Smooth muscle cell (in vitro differentiated cells): ENCODE data around the gene FAM89B. TPM values are rescaled to one million over a fixed set of nuclear protein-coding genes. Genes with fewer than 3 reads are reported as not detected.
A peak's percentile ranks its signal among the peaks of the same experiment; 100 is the strongest.

Experiments used
- DNase-seq: peaks from one replicate; lab custom pipeline; 2025; ENCODE audit not compliant: unreplicated experiment; lab: John Stamatoyannopoulos, UW
- H2AFZ ChIP-seq: fragments of 200-600 bp; sonication (generic); 2 replicates; pipeline ENCODE4 v1.6.0; 2016; ENCODE audit warnings: antibody characterized with exemption, low read depth, mild to moderate bottlenecking
- H3F3A ChIP-seq: fragments of 200-600 bp; sonication (generic); 2 replicates; pipeline ENCODE4 v1.6.0; 2017; ENCODE audit warnings: antibody characterized with exemption, low read depth
- H3K27ac ChIP-seq: fragments of 200-600 bp; sonication (generic); 2 replicates; pipeline ENCODE4 v1.5.1; 2016; ENCODE audit warnings: low read depth, mild to moderate bottlenecking
- H3K27me3 ChIP-seq: fragments of 200-600 bp; sonication (generic); 2 replicates; pipeline ENCODE4 v1.6.1; 2016; ENCODE audit warnings: low read depth, mild to moderate bottlenecking
- H3K36me3 ChIP-seq: fragments of 200-600 bp; sonication (generic); 2 replicates; pipeline ENCODE4 v1.5.1; 2016; ENCODE audit warnings: low read depth
- H3K4me1 ChIP-seq: fragments of 200-600 bp; sonication (generic); 2 replicates; pipeline ENCODE4 v1.5.1; 2016; ENCODE audit warnings: low read depth
- H3K4me2 ChIP-seq: fragments of 200-600 bp; sonication (generic); 2 replicates; pipeline ENCODE4 v1.6.0; 2016; ENCODE audit warnings: mild to moderate bottlenecking
- H3K4me3 ChIP-seq: fragments of 200-600 bp; sonication (generic); 2 replicates; pipeline ENCODE4 v1.5.1; 2016; ENCODE audit warnings: mild to moderate bottlenecking
- H3K79me2 ChIP-seq: fragments of 200-600 bp; sonication (generic); 2 replicates; pipeline ENCODE4 v1.6.0; 2016; ENCODE audit warnings: low read depth, mild to moderate bottlenecking
- H3K9ac ChIP-seq: fragments of 200-600 bp; sonication (generic); 2 replicates; pipeline ENCODE4 v1.6.0; 2016; ENCODE audit warnings: low read depth
- H3K9me3 ChIP-seq: fragments of 200-600 bp; sonication (generic); replicated peaks from 2 replicates; pipeline ENCODE4 v1.5.1; 2016; ENCODE audit warnings: low read depth
- H4K20me1 ChIP-seq: fragments of 200-600 bp; sonication (generic); 2 replicates; pipeline ENCODE4 v1.6.0; 2016; ENCODE audit warnings: low read depth
- CTCF ChIP-seq: fragments of 200-600 bp; sonication (generic); IDR thresholded peaks from 2 replicates; pipeline ENCODE4 v1.5.1; 2017; ENCODE audit warnings: borderline replicate concordance, mild to moderate bottlenecking, antibody characterized with exemption; ENCODE audit not compliant: insufficient read depth, poor library complexity, severe bottlenecking
- WGBS: methylation state at CpG from one replicate; pipeline ENCODE4 v1.1.7; 2016; ENCODE audit warnings: low lambda C conversion rate; 5-methylcytosine and 5-hydroxymethylcytosine counted together
- polyA plus RNA-seq: library from polyadenylated mRNA; unstranded; fragments of >200 nt; fragmentation: Nextera tagmentation; extraction: Ambion mirVana; gene quantifications from 2 replicates; pipeline ENCODE4 v1.2.1, GENCODE V29; 2016
- total RNA-seq: library from RNA; depleted of rRNA; stranded (reverse); fragments of >200 nt; gene quantifications from 2 replicates; pipeline ENCODE4 v1.2.3, GENCODE V29; 2014

The FAM89B gene
- total and polyA plus RNA-seq, 2 experiments from 2014 or later, result 63.9 to 174 TPM

GRCh38 chr11:65576232-65576866, 4.0 kb downstream of the FAM89B start:
- DNase-seq, result no peak
- WGBS, result 24% methylated on average over 22 of the region's 26 CpGs
- Histone ChIP-seq H2AFZ (no peak overlapping the region), H3K79me2 (peaks cover 16% of the 10 kb centered on the region), H3K9ac (no peak overlapping the region), H3K9me3 (no peaks in the 10 kb centered on the region), H3K4me3 (peak overlapping the region; percentile 90), H3K36me3 (no peaks in the 10 kb centered on the region), H3K27ac (no peak overlapping the region), H3F3A (peaks cover 24% of the 10 kb centered on the region), H3K27me3 (no peaks in the 10 kb centered on the region), H3K4me2 (peak overlapping the region; percentile 94), H4K20me1 (peaks cover 20% of the 10 kb centered on the region), H3K4me1 (peaks cover 19% of the 10 kb centered on the region)
- TF ChIP-seq CTCF, result no peak

GRCh38 chr11:65576867-65577755, 4.8 kb downstream of the FAM89B start:
- 53% methylated on average over 18 of the region's 18 CpGs for WGBS
- Histone ChIP-seq H3K4me3 (peak overlapping the region; percentile 90), H3F3A (peaks cover 18% of the 10 kb centered on the region), H3K9ac (no peak overlapping the region), H3K27ac (peak overlapping the region; percentile 49), H3K9me3 (no peaks in the 10 kb centered on the region), H3K27me3 (no peaks in the 10 kb centered on the region), H3K79me2 (peaks cover 9% of the 10 kb centered on the region), H3K4me1 (peaks cover 11% of the 10 kb centered on the region), H3K4me2 (peak overlapping the region; percentile 94), H3K36me3 (no peaks in the 10 kb centered on the region), H2AFZ (no peak overlapping the region), H4K20me1 (peaks cover 19% of the 10 kb centered on the region)
- DNase-seq, result peak; percentile 26
- no peak for TF ChIP-seq CTCF

- Histone ChIP-seq H3F3A (peaks cover 18% of the 10 kb centered on the region), H2AFZ (no peak overlapping the region), H3K79me2 (peaks cover 8% of the 10 kb centered on the region), H3K4me1 (peaks cover 10% of the 10 kb centered on the region), H3K4me2 (peak overlapping the region; percentile 94), H3K27ac (peak overlapping the region; percentile 49), H3K27me3 (no peaks in the 10 kb centered on the region), H3K4me3 (no peak overlapping the region), H4K20me1 (peaks cover 19% of the 10 kb centered on the region), H3K36me3 (no peaks in the 10 kb centered on the region), H3K9me3 (no peaks in the 10 kb centered on the region), H3K9ac (no peak overlapping the region)
- WGBS, result 67% methylated on average over 8 of the region's 8 CpGs
- DNase-seq, result no peak
- TF ChIP-seq CTCF, result no peak
Observed at GRCh38 chr11:65577756-65578109, 5.4 kb downstream of the FAM89B start.
